ENCODE results near the gene TIMP4.

Gene TIMP4

DNA sequence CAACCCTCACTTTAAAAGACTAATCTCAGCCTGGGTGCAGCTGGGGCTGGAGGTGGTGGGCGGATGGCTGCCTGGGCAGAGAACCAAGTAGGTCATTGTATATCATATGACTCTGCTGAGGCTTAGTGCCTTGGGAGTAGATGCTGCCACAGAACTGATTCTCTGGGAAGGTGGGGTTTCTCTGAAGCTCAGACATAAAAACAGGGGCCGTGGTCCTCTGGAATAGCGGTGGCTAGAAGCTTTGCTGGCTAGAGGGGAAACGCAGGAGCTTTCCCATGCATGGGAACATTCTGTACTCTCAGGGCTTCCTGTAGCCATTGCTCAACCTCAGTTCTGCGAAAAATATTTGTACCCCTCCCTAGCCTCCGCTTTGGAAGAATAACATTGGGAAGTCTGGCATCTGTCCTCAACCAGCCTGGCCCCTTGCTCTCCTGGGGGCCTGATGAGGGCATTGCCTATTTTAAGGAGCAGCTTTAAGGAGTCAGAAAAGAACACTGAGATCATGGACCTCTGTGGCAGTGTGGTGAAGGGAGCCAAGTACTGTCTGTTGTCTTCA, 14.7 kb downstream of the TIMP4 start:
- DNase-seq, result no peak

DNA sequence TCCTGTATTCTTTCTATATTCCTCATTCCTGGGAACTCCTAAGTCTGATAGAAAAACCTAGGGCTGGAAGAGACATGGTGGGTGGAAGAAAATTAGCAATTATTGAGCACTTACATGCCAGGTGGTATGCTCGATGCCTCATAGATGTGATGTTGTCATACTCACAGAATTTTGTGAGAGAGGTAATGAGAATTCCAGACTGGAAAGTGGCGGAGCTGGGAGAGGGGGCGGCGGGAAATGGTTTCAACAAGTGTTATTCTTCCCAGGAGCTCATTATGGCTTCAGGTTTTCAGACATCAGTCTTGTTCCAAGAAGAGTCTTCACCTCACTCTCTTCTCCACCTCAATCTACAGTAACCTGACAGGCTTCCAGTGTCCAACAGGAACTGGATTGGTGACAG, 16.2 kb downstream of the TIMP4 start:
- DNase-seq, result no peak

DNA sequence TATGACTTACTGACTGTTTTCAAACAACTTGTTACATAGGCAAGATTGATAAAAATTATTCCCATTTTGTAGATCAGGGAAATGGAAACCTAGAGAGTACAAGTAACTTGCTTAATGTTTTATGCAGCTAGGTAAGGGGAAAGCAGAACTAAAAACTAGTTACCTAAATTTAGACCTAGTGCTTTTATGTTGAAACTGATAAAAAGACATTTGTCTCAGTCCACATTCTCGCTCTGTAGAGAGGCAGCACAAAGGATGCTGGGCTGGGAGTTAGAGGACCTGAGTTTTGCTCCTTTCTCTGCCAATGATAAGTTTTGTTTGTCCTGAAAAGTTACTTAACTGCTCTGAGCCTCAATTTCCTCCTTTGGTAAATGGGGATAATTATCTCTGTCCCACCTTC, 17.4 kb downstream of the TIMP4 start:
- no peak for DNase-seq

DNA sequence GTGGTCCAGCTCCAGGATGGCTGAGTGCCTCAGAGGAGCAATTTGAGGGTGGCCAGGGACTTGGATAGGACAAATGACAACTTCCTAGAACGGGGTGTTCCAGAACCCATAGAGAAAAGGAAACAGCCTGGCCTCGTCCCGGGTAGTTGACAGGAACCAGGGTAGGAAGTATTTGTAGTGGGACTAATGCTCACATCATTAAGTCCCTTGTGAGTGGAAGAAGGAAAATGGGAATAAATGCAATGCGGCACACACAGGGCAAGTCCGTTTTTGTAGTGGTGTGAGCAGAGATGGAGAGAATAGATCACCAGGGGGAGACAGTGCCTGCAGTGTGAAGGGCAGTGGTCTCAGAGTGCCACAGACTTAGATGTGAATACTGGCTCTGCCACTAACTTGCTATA, 19.6 kb downstream of the TIMP4 start:
- DNase-seq, result no peak

DNA sequence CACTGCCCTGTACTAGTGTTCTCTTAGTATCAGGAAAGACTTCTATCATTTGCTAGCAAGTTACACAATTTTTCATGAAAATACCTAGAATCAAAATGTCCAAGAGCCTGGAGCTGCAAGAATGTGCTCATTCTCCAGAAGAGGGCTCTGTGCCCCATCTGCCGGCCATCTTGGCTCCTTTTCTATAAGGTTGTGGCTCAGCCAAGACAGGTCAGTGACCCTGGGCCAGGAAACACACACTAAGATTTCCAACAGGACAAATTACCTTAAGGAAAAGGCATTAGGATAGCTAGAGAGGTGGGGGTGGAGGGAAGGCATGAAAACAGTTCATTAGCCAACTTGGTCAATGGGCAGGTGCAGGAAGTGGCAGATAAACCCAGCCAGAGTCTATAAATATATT, 20.7 kb downstream of the TIMP4 start:
- DNase-seq, result no peak

DNA sequence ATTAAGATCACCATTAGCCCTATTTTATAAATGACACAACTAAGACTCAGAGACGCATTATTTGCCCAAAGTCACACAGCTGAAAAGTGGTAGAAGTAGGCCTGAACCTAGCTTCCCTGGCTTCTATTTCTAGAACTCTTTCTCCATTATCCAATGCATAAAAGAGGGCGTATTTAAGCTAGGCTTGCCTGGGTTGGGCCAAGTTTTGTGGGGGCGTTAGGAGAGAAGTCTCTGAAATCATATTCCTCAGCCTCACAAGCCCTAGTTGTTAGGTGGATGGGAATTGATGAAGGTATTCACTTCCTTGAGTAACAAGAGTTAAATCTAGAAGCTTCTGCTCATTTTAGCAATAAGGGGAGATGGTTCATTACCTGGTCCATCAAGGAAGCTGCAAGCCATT, 22.3 kb downstream of the TIMP4 start:
- DNase-seq, result no peak

DNA sequence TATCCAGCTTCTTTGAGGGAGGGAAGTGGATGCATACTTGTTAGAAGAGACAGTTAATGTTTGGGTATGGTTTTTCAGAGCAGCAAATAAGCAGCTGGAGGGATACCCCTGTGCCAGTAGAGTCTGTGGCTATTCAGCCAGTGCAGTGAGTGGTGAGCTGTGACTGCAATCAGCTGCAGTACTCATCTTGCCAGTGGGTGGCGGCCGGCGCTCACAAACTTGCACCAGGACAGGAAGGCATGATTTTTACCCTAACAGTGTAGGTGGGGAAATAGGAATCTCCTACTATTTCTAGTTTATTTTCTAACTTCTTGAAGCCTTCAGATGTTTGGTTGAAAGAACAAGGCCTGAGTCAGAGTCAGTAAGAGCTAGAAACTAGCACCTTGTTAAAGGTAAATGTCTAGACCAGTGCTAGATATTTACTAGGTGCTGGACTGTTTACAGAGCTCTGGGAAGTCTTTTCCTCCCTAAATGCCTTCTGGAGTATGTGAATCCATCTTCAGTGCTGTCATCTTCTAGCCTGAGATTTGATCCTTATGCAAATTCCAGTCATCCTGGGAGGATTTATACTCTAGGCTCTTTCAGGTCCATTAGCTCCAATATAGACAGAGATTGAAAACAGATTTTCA, 23.6 kb downstream of the TIMP4 start:
- peak in 3 of 4 experiments; percentile 7 to 28 (median 26) for DNase-seq

DNA sequence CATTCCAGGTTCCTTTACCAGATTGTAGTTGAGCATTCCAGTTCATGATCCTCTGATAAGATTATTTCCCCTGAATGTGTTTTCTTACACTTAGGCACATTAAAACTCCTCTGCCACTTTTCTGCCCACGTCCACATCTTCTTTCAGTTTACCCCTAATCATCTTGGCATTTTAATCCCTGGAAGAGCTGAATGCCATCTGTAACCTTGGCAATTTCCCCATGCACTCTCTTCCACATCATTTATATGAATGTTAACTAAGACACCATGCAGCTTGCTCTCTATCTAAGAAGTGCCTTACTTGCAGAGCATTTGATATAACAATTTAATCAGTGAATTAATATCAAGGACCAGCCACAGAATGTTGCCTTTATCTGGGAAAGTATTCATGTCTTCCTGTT, 25.8 kb downstream of the TIMP4 start:
- no peak for DNase-seq

DNA sequence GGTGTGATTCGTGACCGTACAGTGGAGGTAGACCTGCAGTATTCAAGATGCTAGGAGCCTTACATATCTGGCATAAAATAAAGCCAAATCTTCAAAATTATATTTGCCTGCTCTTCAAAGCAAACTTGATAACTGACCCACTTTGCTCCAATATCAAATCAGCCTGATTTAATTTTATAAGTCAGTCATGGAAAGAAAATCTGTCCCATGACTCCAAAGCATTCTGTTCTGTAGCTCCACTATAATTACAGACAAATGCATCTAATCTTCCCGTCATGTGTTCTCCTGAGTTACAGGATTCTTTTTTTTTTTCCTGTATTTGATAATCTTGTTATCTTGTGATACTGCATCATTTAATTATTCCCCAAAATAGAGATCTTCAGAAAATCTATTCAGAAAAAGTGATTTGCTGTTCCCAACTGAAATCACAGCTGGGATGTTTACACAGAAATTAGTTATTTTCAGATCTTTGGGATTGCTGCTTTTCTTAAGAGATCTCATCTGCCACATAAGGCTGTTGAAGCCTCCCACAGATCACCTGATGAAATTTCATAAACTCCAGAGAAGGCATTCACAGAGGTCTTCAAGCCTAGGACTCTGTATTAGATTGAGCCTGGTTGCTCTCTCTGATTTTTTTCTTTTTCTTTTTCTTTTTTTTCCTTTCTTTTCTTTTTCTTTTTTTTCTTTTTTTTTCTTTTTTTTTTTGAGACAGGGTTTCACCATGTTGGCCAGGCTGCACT, 27.2 kb downstream of the TIMP4 start:
- no peak for DNase-seq

DNA sequence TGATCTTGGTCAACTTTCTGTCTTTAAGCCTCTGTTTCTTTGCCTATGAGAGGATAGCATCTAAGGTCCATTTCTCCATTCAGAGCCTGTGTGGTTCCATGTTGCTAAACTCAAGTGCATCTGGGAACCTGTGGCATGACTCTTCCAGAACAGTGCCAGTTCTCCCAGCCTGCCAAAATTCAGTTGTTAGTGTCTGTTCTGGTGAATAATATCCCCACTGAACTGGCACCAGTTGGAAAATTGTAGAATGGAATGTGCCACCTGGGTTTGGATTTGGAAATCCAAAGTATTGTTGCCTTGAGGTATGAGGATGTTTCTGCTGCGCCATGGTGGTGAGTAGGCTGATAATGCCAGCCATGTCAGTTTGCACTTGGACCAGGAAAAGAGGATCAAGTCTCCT, 31.3 kb downstream of the TIMP4 start:
- DNase-seq, result no peak

DNA sequence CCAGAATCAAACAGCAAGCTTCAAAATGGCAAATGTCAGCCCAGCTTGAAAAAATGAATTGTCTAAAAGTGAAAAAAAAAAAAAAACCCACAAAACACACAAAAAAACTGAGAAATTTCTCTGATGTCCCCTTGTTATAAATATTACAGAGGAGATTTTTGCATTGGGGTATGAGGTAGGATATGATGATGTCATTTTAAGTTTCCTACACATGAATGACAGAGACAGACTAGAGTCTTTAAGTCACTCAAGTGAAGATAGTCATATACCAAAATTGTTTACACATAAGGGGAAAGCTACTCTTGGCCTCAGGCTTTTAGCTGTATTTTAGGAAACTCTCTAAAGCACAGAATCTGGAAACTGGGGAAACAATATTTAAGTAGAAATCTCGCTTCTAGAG, 32.9 kb downstream of the TIMP4 start:
- no peak for DNase-seq

DNA sequence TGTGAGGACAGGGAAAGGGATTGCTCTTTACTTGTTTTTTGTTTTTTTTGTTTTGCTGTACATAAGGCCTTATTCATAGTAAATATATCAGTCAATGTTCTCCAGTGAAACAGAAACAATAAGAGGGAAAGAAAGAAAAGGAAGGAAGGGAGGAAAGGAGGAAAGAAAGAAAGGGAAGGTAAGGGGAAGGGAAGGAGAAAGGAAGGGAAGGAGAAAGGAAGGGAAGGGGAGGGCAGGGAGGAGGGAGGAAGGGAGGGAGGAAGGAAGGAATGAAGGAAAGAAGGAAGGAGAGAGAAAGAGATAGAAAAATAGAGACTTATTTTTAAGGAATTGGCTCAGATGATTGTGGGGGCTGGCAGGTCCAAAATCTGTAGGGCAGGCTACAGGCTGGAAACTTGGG, 37.2 kb downstream of the TIMP4 start:
- DNase-seq, result no peak

DNA sequence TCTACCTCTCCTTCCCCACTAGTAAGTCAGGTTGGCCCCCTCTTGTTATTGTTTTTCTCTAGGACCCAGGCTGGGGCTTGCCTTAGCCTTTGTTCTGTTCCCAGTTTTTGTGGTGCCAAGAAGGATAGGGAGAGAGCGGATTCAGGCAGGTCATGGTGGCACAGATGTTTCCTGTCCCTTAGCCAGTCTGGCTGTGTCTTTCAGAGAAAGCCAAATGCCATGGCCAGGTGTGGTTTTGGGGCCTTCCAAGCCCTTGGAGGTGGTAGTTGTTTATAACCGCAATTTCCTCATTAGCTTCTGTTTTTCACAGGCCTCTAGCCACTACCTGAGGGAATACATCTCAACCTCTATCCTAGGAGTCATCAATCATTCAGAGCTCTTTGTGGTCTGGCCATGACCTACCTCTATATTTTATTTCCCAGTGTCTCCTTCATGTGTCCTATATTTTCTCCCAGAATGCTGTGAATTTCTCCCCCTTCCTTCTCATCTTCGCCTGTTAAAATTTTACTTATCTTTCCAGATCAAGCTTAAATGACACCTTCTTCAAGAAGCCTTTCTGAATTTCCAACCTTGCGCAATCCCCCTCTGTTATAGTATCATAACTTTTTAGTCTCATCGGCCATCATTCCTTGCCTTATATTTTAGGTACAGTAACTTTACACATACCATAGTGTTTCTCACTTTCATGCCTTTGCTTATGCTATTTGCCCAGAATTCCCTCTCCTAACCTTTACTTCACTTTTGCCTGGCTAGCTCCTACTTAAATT, 38.2 kb downstream of the TIMP4 start:
- DNase-seq, result no peak

DNA sequence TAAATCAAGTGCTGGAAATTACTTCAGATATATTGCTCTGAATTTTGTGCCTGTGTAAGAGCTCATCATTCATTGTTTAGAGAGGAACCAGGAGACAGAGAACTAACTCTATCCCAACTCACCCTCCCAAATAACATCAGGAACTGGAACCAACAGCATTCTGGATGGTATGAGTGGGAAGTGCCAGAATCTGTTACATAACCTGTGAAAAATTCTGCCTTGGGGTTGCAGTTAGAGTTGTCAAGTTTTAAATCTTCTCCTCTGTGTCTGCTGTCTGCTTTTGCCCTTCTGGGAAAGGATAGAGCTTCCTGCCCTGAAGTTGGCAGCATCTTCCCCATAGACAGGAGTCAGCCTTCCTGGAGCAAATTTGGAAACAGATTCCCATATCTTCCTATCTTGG, 41.2 kb downstream of the TIMP4 start:
- DNase-seq, result no peak

DNA sequence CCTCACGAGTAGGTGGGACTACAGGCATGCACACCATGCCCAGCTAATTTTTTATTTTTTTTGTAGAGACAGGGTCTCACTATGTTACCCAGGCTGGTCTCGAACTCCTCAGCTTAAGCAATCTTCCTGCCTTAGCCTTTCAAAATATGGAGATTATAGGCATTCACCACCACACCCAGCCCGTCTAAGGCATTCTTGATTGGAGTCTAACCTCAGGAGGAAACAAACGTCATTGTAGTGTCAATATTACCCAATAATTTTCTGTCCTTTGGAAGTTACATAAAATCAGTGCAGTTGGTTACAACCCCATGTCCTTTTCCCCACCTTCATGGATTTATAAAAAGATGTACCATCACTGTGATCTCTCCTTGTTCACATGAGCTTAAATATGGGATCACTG, 41.8 kb downstream of the TIMP4 start:
- no peak for DNase-seq

DNA sequence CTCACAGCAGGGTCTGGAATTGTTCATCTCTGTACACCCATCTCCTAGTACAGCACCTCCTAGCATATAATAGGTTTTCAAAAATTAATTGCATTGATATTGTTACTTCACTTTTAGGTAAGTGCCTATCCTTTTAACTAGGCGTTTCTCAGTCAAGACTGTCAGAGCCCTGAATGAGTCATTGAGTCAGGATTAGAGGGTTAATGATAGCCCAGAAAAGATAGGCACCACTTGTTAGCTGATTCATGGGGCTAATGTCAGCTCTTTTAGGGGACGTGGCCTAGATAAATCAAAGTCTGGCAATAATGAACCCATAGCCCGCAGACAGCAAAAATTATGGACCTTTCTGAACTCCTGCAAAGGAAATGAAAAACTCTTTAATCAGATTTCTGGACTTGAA, 42.9 kb downstream of the TIMP4 start:
- DNase-seq, result no peak

DNA sequence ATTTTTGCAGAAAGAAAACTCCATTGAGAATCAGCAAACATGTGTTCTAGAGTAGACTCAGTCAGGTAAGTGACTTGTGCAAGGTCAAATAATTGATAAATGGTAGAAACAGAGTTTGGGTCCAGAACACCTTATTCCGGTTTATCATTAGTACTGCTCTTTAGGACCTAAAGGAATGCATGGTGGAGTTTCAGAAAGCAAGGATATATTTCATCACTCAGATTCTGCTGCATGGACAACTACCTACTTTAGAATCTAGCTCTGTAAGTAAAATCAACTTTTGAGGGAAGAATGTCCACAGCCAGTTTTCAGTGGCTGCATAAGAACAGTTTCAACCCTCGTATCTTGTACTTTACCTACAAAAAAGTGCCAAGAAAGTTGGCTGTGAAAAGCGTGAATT, 43.6 kb downstream of the TIMP4 start:
- no peak for DNase-seq

DNA sequence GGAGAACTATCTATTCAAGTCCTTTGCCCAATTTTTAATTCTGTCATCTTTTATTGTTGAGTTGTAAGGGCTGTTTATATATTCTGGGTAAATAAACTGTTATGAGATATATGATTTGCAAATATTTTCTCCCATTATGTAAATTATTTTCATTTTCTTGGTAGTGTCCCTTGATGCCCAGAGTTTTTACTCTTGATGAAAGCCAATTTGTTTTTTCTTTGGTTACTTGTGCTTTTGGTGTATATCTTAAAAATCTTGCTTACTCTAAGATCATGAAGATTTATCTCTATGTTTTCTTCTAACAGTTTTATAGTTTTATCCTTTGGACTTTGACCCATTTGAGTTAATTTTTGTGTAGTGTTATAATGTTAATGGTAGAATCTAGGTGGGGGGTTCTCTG, 44.5 kb downstream of the TIMP4 start:
- no peak for DNase-seq

DNA sequence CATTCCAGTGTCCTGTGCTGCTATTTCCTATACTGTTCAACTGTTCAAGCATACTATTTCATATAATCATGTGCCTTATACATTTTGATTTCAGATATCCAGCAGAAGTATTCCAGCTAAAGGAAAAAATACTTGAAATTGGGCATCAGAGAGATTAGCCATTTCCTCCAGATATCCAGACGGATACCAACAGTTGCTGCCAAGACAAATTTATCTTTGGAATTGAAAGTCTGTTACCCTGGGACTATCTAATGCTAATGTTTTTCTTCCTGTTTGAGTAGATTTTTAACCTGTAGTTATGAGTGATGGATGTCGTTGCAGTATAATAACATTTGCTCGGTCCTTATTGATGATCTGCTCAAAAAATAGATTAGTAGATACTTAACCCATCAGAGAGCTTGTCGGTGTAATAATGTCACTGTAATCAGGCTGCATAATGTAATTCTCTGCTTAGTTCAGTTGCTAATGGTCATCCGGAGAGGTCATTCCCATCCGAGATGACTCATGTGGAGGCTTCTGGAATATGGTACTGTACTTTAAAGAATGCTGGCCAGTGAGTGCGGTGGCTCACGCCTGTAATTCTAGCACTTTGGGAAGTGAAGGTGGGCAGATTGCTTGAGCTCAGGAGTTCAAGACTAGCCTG, 51.5 kb downstream of the TIMP4 start:
- DNase-seq, result no peak
